NT2/D1 (cell line): Measurements from ENCODE around the gene TNS4.

Source experiments
- SUZ12 ChIP-seq: IDR thresholded peaks from 2 replicates; pipeline ENCODE4 v1.6.1; 2011; ENCODE audit not compliant: insufficient read length, insufficient read depth; ENCODE audit errors: extremely low read depth
- YY1 ChIP-seq: IDR thresholded peaks from 2 replicates; pipeline ENCODE4 v1.6.1; 2011; ENCODE audit not compliant: insufficient read length, insufficient read depth
- ZNF274 ChIP-seq: IDR thresholded peaks from 2 replicates; pipeline ENCODE4 v1.6.1; 2011; ENCODE audit warnings: mild to moderate bottlenecking, low read depth, low read length

- TF ChIP-seq SUZ12 (no peak), YY1 (no peak), ZNF274 (no peak)
Observed at GRCh38 chr17:40447806-40448205, 53.6 kb downstream of the TNS4 start.
